ENCODE results near the gene MKNK2. TPM values are rescaled to one million over a fixed set of nuclear protein-coding genes. Genes with fewer than 3 reads are reported as not detected.

MKNK2 gene
- total RNA-seq, 4 donors from 2014 or later, result 189 to 279 (median 236) TPM

- Histone ChIP-seq H3K36me3 (no peaks in the 10 kb centered on the region), H3K27me3 (no peaks in the 10 kb centered on the region), H3K4me3 (peak overlapping the region; percentile 49 to 78 (median 66)), H3K27ac (peak overlapping the region; percentile 96 to 100 (median 98)), H3K4me1 (peaks cover 31 to 82% (median 50%) of the 10 kb centered on the region in 4 donors), H3K9me3 (no peaks in the 10 kb centered on the region)
- intact Hi-C loops (cut with DNase I; ENCODE audit: low total_unique reads), result no loop called here
- TF ChIP-seq POLR2AphosphoS5 (IDR thresholded peaks at IDR 0.05) (peak in 2 of 3 donors; percentile 80 to 87), CTCF (IDR thresholded peaks at IDR 0.05) (no peak), EP300 (IDR thresholded peaks at IDR 0.05; ENCODE audit: low read depth) (peak; percentile 21), POLR2A (IDR thresholded peaks at IDR 0.05) (peak; percentile 70)
- WGBS, 2 donors (ENCODE audit: low coverage in 1 of 2), result 0% methylated on average over 33 of the region's 55 CpGs; no CpG with 5 or more reads in 1 of the 2 donors
- in situ Hi-C loops (cut with MboI; ENCODE audit: low pct_ligation_motif_present in 1 of 4, low pct_unique_long_range_greater_than_20kb in 1 of 4, low sequenced_read_pairs in 3 of 4), result no loop called here
- DNase-seq, result peak; percentile 79
Measured at GRCh38 chr19:2060884-2061494, 9.9 kb upstream of the MKNK2 start.

- WGBS, 2 donors (ENCODE audit: low coverage in 1 of 2), result 35% methylated on average over 19 of the region's 24 CpGs; no CpG with 5 or more reads in 1 of the 2 donors
- peaks cover 43 to 84% (median 56%) of the 10 kb centered on the region in 4 donors for H3K4me1 ChIP-seq
- peak; percentile 91 for DNase-seq
- in situ Hi-C loops (cut with MboI; ENCODE audit: low pct_ligation_motif_present in 1 of 4, low pct_unique_long_range_greater_than_20kb in 1 of 4, low sequenced_read_pairs in 3 of 4) (no loop called here), intact Hi-C loops (cut with DNase I; ENCODE audit: low total_unique reads) (no loop called here)
- no peaks in the 10 kb centered on the region for H3K9me3 ChIP-seq
- no peaks in the 10 kb centered on the region for H3K27me3 ChIP-seq
- H3K27ac ChIP-seq, result peak overlapping the region; percentile 96 to 100 (median 98)
- peak overlapping the region in 2 of 4 donors; percentile 77 to 78 for H3K4me3 ChIP-seq
- TF ChIP-seq POLR2AphosphoS5 (IDR thresholded peaks at IDR 0.05) (peak; percentile 65 to 79 (median 70)), EP300 (IDR thresholded peaks at IDR 0.05; ENCODE audit: low read depth) (no peak), POLR2A (IDR thresholded peaks at IDR 0.05) (peak; percentile 74), CTCF (IDR thresholded peaks at IDR 0.05) (no peak)
- H3K36me3 ChIP-seq, result no peaks in the 10 kb centered on the region
Measured at GRCh38 chr19:2059422-2060201, 8.6 kb upstream of the MKNK2 start.

- intact Hi-C loops (cut with DNase I; ENCODE audit: low total_unique reads) (no loop called here), in situ Hi-C loops (cut with MboI; ENCODE audit: low pct_ligation_motif_present in 1 of 4, low pct_unique_long_range_greater_than_20kb in 1 of 4, low sequenced_read_pairs in 3 of 4) (no loop called here)
- no peaks in the 10 kb centered on the region for H3K27me3 ChIP-seq
- DNase-seq, result peak; percentile 12
- no peak overlapping the region for H3K4me3 ChIP-seq
- H3K36me3 ChIP-seq, result no peaks in the 10 kb centered on the region
- H3K27ac ChIP-seq, result peak overlapping the region; percentile 96 to 100 (median 98)
- TF ChIP-seq POLR2AphosphoS5 (IDR thresholded peaks at IDR 0.05), result no peak
- TF ChIP-seq EP300 (IDR thresholded peaks at IDR 0.05; ENCODE audit: low read depth), result no peak
- no peak for TF ChIP-seq POLR2A (IDR thresholded peaks at IDR 0.05)
- TF ChIP-seq CTCF (IDR thresholded peaks at IDR 0.05), result no peak
- 65 to 81% methylated on average over 6 to 27 of the region's 27 CpGs for WGBS, 2 donors (ENCODE audit: low coverage in 1 of 2)
- H3K4me1 ChIP-seq, result peaks cover 47 to 82% (median 60%) of the 10 kb centered on the region in 4 donors
- H3K9me3 ChIP-seq, result no peaks in the 10 kb centered on the region
Measured at GRCh38 chr19:2058570-2059421, 7.8 kb upstream of the MKNK2 start.

Data from transverse colon (tissue), 4 donors.